Endothelial cell of umbilical vein (primary cell): Measurements from ENCODE around the gene ETNK2.

Source experiments
- CTCF ChIP-seq, 2 donors: IDR thresholded peaks; 1 replicate in 1 of 2; 2 replicates in 1 of 2; pipeline ENCODE4 v1.5.1; 2011; ENCODE audit warnings: low read length in 2 of 2, mild to moderate bottlenecking in 2 of 2, moderate library complexity in 2 of 2, control low read depth in 1 of 2, inconsistent platforms in 1 of 2, low read depth in 1 of 2; ENCODE audit not compliant: insufficient read depth in 1 of 2; ENCODE audit errors: extremely low read depth in 1 of 2
- EZH2 ChIP-seq: IDR thresholded peaks from 2 replicates; pipeline ENCODE4 v1.6.1; 2012; ENCODE audit warnings: borderline replicate concordance, low read depth, mild to moderate bottlenecking, moderate library complexity, low read length, inconsistent platforms; ENCODE audit not compliant: severe bottlenecking
- MAX ChIP-seq: IDR thresholded peaks from 2 replicates; pipeline ENCODE4 v1.6.1; 2011; ENCODE audit not compliant: insufficient read depth, insufficient read length
- POLR2A ChIP-seq: IDR thresholded peaks from 2 replicates; pipeline ENCODE4 v1.6.1; 2012; ENCODE audit warnings: low read depth, mild to moderate bottlenecking, control low read depth, low read length
- POLR2AphosphoS5 ChIP-seq: IDR thresholded peaks from 2 replicates; pipeline ENCODE4 v1.6.1; 2012; ENCODE audit warnings: low read depth, mild to moderate bottlenecking, control low read depth, low read length, moderate library complexity; ENCODE audit not compliant: insufficient read depth

- TF ChIP-seq CTCF (IDR thresholded peaks at IDR 0.05; ENCODE audit: extremely low read depth in 1 of 2, insufficient read depth in 1 of 2, low read depth in 1 of 2, low read length in 2 of 2): no peak
- TF ChIP-seq EZH2: no peak
- no peak for TF ChIP-seq POLR2AphosphoS5
- no peak for TF ChIP-seq MAX
- no peak for TF ChIP-seq POLR2A
These were observed 49.0 kb downstream of the ETNK2 start for GRCh38 chr1:204102739-204103430.
